ENCODE measurements around the gene USP17L18. TPM values are rescaled to one million over a fixed set of nuclear protein-coding genes. Genes with fewer than 3 reads are reported as not detected.
"Not testable (repeated sequence)": the region's sequence is repeated elsewhere in the genome, so short reads cannot be mapped to it uniquely, and the experiment has no call there.

The USP17L18 gene
- total RNA-seq, 2 experiments from 2014 or later: not detected

DNA sequence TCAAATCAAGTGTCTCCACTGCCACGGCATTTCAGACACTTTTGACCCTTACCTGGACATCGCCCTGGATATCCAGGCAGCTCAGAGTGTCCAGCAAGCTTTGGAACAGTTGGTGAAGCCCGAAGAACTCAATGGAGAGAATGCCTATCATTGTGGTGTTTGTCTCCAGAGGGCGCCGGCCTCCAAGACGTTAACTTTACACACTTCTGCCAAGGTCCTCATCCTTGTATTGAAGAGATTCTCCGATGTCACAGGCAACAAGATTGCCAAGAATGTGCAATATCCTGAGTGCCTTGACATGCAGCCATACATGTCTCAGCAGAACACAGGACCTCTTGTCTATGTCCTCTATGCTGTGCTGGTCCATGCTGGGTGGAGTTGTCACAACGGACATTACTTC lies 18.2 kb upstream of the USP17L18 start:
- H3K27me3 ChIP-seq (ENCODE audit: control insufficient read depth in 1 of 2, insufficient read depth in 2 of 2, low read length in 2 of 2); H3K36me3 Mint-ChIP-seq (ENCODE audit: low read depth); POLR2A ChIA-PET; H3K27ac ChIP-seq (ENCODE audit: low read depth in 1 of 2, low read length in 2 of 2); H3K4me1 Mint-ChIP-seq (ENCODE audit: low read depth); H3K9me3 Mint-ChIP-seq; H3K4me3 ChIP-seq (ENCODE audit: low read length); H3K36me3 ChIP-seq (ENCODE audit: insufficient read depth, low read length); intact Hi-C loops (cut with DNase I, micrococcal nuclease); H3K9me3 ChIP-seq (ENCODE audit: control insufficient read depth in 1 of 2, insufficient read depth in 1 of 2, low read length in 2 of 2); H3K27ac Mint-ChIP-seq; H3K4me1 ChIP-seq (ENCODE audit: insufficient read depth, low read length); CTCF ChIA-PET; ATAC-seq (ENCODE audit: poor library complexity); H3K4me3 Mint-ChIP-seq; H3K27me3 Mint-ChIP-seq: not testable (repeated sequence)
- peak in 1 of 14 experiments; percentile 24 for DNase-seq

GRCh38 chr4:9234085-9234484 lies 14.3 kb upstream of the USP17L18 start, which contains the start of gene USP17L15:
Gene USP17L15 (plus strand): TSS chr4:9234385. CDS start chr4:9234385, 0 bp downstream.
- H3K4me1 ChIP-seq (ENCODE audit: insufficient read depth, low read length); H3K36me3 Mint-ChIP-seq (ENCODE audit: low read depth); H3K36me3 ChIP-seq (ENCODE audit: insufficient read depth, low read length); H3K27ac Mint-ChIP-seq; H3K27me3 ChIP-seq (ENCODE audit: control insufficient read depth in 1 of 2, insufficient read depth in 2 of 2, low read length in 2 of 2); H3K4me3 ChIP-seq (ENCODE audit: low read length); H3K4me3 Mint-ChIP-seq; POLR2A ChIA-PET; intact Hi-C loops (cut with DNase I, micrococcal nuclease); H3K27me3 Mint-ChIP-seq; H3K4me1 Mint-ChIP-seq (ENCODE audit: low read depth); H3K9me3 Mint-ChIP-seq; H3K9me3 ChIP-seq (ENCODE audit: control insufficient read depth in 1 of 2, insufficient read depth in 1 of 2, low read length in 2 of 2); CTCF ChIA-PET; ATAC-seq (ENCODE audit: poor library complexity); H3K27ac ChIP-seq (ENCODE audit: low read depth in 1 of 2, low read length in 2 of 2); DNase-seq: not testable (repeated sequence)

DNA sequence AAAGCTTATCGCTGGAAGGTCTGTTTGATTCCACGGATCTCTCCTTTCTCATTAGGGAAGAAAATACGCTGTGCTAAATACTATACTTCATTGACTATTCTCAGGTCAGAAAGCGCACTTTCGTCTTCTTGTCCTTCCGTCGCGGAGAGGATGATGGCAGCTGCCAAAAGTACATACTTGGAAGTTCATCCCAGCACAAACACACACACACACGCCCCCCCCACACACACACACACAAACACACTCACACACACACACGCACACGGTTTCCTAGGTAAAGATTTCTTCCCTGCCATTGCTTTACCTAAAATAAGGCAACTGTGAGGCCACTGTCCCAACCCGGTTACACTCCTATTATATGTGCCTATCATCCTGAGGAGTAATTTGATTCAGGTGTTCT lies 10.0 kb upstream of the USP17L18 start:
- peak in 3 of 14 experiments; percentile 1 to 10 (median 6) for DNase-seq

DNA sequence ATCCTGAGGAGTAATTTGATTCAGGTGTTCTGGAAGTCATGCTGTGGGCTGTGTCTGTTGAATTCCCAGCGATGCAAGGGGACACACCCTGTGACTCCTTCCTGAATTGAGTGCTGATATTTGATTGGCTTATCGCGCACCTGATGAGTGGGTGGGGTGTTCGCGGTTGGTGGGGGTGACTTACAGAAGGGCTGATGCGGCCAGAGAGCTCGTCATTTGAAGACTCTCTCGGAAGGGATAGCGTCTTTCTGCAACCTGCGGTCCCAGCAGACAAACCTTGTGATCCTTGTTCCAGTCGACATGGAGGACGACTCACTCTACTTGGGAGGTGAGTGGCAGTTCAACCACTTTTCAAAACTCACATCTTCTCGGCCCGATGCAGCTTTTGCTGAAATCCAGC lies 4.9 kb upstream of the USP17L18 start, which contains the start of gene USP17L17:
TSS of gene USP17L17 (plus strand) at position 301 of the 400 bp plus-strand sequence. CDS start at position 301, 0 bp downstream.
- H3K4me1 Mint-ChIP-seq (ENCODE audit: low read depth); H3K4me3 Mint-ChIP-seq; DNase-seq; CTCF ChIA-PET; H3K36me3 ChIP-seq (ENCODE audit: insufficient read depth, low read length); H3K27me3 Mint-ChIP-seq; H3K36me3 Mint-ChIP-seq (ENCODE audit: low read depth); H3K27ac Mint-ChIP-seq; H3K4me3 ChIP-seq (ENCODE audit: low read length); H3K27ac ChIP-seq (ENCODE audit: low read depth in 1 of 2, low read length in 2 of 2); H3K4me1 ChIP-seq (ENCODE audit: insufficient read depth, low read length); ATAC-seq (ENCODE audit: poor library complexity); H3K9me3 ChIP-seq (ENCODE audit: control insufficient read depth in 1 of 2, insufficient read depth in 1 of 2, low read length in 2 of 2); POLR2A ChIA-PET; intact Hi-C loops (cut with DNase I, micrococcal nuclease); H3K27me3 ChIP-seq (ENCODE audit: control insufficient read depth in 1 of 2, insufficient read depth in 2 of 2, low read length in 2 of 2); H3K9me3 Mint-ChIP-seq: not testable (repeated sequence)

More for the DNA sequence above, 10.0 kb upstream of the USP17L18 start:
- H3K4me1 Mint-ChIP-seq (ENCODE audit: low read depth); H3K4me1 ChIP-seq (ENCODE audit: insufficient read depth, low read length); intact Hi-C loops (cut with DNase I, micrococcal nuclease); H3K27ac Mint-ChIP-seq; H3K36me3 ChIP-seq (ENCODE audit: insufficient read depth, low read length); H3K4me3 Mint-ChIP-seq; CTCF ChIA-PET; H3K27me3 ChIP-seq (ENCODE audit: control insufficient read depth in 1 of 2, insufficient read depth in 2 of 2, low read length in 2 of 2); H3K27me3 Mint-ChIP-seq; H3K36me3 Mint-ChIP-seq (ENCODE audit: low read depth); H3K9me3 ChIP-seq (ENCODE audit: control insufficient read depth in 1 of 2, insufficient read depth in 1 of 2, low read length in 2 of 2); H3K27ac ChIP-seq (ENCODE audit: low read depth in 1 of 2, low read length in 2 of 2); ATAC-seq (ENCODE audit: poor library complexity); H3K9me3 Mint-ChIP-seq; POLR2A ChIA-PET; H3K4me3 ChIP-seq (ENCODE audit: low read length): not testable (repeated sequence)

- intact Hi-C loops (cut with DNase I, micrococcal nuclease); H3K9me3 ChIP-seq (ENCODE audit: control insufficient read depth in 1 of 2, insufficient read depth in 1 of 2, low read length in 2 of 2); H3K4me3 ChIP-seq (ENCODE audit: low read length); H3K36me3 Mint-ChIP-seq (ENCODE audit: low read depth); H3K27ac ChIP-seq (ENCODE audit: low read depth in 1 of 2, low read length in 2 of 2); POLR2A ChIA-PET; H3K9me3 Mint-ChIP-seq; CTCF ChIA-PET; DNase-seq; H3K4me1 ChIP-seq (ENCODE audit: insufficient read depth, low read length); ATAC-seq (ENCODE audit: poor library complexity); H3K27ac Mint-ChIP-seq; H3K36me3 ChIP-seq (ENCODE audit: insufficient read depth, low read length); H3K4me1 Mint-ChIP-seq (ENCODE audit: low read depth); H3K4me3 Mint-ChIP-seq; H3K27me3 ChIP-seq (ENCODE audit: control insufficient read depth in 1 of 2, insufficient read depth in 2 of 2, low read length in 2 of 2); H3K27me3 Mint-ChIP-seq: not testable (repeated sequence)
Observed at GRCh38 chr4:9253078-9253477, 4.6 kb downstream of the USP17L18 start, which contains the start of gene USP17L19. Gene USP17L19 (plus strand): TSS chr4:9253378. CDS start chr4:9253378, 0 bp downstream.

DNA sequence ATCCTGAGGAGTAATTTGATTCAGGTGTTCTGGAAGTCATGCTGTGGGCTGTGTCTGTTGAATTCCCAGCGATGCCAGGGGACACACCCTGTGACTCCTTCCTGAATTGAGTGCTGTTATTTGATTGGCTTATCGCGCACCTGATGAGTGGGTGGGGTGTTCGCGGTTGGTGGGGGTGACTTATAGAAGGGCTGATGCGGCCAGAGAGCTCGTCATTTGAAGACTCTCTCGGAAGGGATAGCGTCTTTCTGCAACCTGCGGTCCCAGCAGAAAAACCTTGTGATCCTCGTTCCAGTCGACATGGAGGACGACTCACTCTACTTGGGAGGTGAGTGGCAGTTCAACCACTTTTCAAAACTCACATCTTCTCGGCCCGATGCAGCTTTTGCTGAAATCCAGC lies 9.4 kb downstream of the USP17L18 start, which contains the start of gene USP17L20:
TSS of gene USP17L20 (plus strand) at position 301 of the 400 bp plus-strand sequence. CDS start at position 301, 0 bp downstream.
- H3K9me3 Mint-ChIP-seq; DNase-seq; H3K36me3 Mint-ChIP-seq (ENCODE audit: low read depth); H3K9me3 ChIP-seq (ENCODE audit: control insufficient read depth in 1 of 2, insufficient read depth in 1 of 2, low read length in 2 of 2); intact Hi-C loops (cut with DNase I, micrococcal nuclease); H3K27me3 Mint-ChIP-seq; POLR2A ChIA-PET; H3K27ac Mint-ChIP-seq; H3K4me1 Mint-ChIP-seq (ENCODE audit: low read depth); H3K27me3 ChIP-seq (ENCODE audit: control insufficient read depth in 1 of 2, insufficient read depth in 2 of 2, low read length in 2 of 2); H3K27ac ChIP-seq (ENCODE audit: low read depth in 1 of 2, low read length in 2 of 2); H3K4me3 ChIP-seq (ENCODE audit: low read length); ATAC-seq (ENCODE audit: poor library complexity); H3K36me3 ChIP-seq (ENCODE audit: insufficient read depth, low read length); H3K4me3 Mint-ChIP-seq; H3K4me1 ChIP-seq (ENCODE audit: insufficient read depth, low read length); CTCF ChIA-PET: not testable (repeated sequence)

DNA sequence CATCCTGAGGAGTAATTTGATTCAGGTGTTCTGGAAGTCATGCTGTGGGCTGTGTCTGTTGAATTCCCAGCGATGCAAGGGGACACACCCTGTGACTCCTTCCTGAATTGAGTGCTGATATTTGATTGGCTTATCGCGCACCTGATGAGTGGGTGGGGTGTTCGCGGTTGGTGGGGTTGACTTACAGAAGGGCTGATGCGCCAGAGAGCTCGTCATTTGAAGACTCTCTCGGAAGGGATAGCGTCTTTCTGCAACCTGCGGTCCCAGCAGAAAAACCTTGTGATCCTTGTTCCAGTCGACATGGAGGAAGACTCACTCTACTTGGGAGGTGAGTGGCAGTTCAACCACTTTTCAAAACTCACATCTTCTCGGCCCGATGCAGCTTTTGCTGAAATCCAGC lies 14.1 kb downstream of the USP17L18 start, which contains the start of gene USP17L21:
TSS of gene USP17L21 (plus strand) at position 301 of the 400 bp plus-strand sequence. CDS start at position 301, 0 bp downstream.
- H3K36me3 ChIP-seq (ENCODE audit: insufficient read depth, low read length); H3K27me3 ChIP-seq (ENCODE audit: control insufficient read depth in 1 of 2, insufficient read depth in 2 of 2, low read length in 2 of 2); H3K4me1 ChIP-seq (ENCODE audit: insufficient read depth, low read length); H3K27me3 Mint-ChIP-seq; H3K36me3 Mint-ChIP-seq (ENCODE audit: low read depth); CTCF ChIA-PET; H3K4me1 Mint-ChIP-seq (ENCODE audit: low read depth); H3K27ac ChIP-seq (ENCODE audit: low read depth in 1 of 2, low read length in 2 of 2); ATAC-seq (ENCODE audit: poor library complexity); H3K4me3 Mint-ChIP-seq; POLR2A ChIA-PET; H3K9me3 ChIP-seq (ENCODE audit: control insufficient read depth in 1 of 2, insufficient read depth in 1 of 2, low read length in 2 of 2); H3K4me3 ChIP-seq (ENCODE audit: low read length); H3K9me3 Mint-ChIP-seq; H3K27ac Mint-ChIP-seq; DNase-seq; intact Hi-C loops (cut with DNase I, micrococcal nuclease): not testable (repeated sequence)

All from CD4-positive, alpha-beta T cell (primary cell).